Hepatocyte (in vitro differentiated cells): ENCODE data around the gene CNFN. TPM values are rescaled to one million over a fixed set of nuclear protein-coding genes. Genes with fewer than 3 reads are reported as not detected.

Experiments
- DNase-seq: peaks from one replicate; pipeline ENCODE4 v3.0.0-alpha.2; 2016; ENCODE audit warnings: low spot score
- H2AFZ ChIP-seq: fragments of 200-600 bp; sonication (generic); 2 replicates; pipeline ENCODE4 v1.6.0; 2016; ENCODE audit warnings: antibody characterized with exemption, mild to moderate bottlenecking
- H3K27ac ChIP-seq: fragments of 200-600 bp; sonication (generic); 2 replicates; pipeline ENCODE4 v1.5.1; 2016; ENCODE audit warnings: mild to moderate bottlenecking
- H3K27me3 ChIP-seq: fragments of 200-600 bp; sonication (generic); 2 replicates; pipeline ENCODE4 v1.6.1; 2016
- H3K36me3 ChIP-seq: fragments of 200-600 bp; sonication (generic); replicated peaks from 2 replicates; pipeline ENCODE4 v1.5.1; 2016; ENCODE audit warnings: low read depth; ENCODE audit not compliant: insufficient read depth
- H3K4me1 ChIP-seq: fragments of 200-600 bp; sonication (generic); 2 replicates; pipeline ENCODE4 v1.5.1; 2016; ENCODE audit warnings: mild to moderate bottlenecking, moderate library complexity; ENCODE audit not compliant: insufficient read depth
- H3K4me2 ChIP-seq: fragments of 200-600 bp; sonication (generic); 2 replicates; pipeline ENCODE4 v1.6.0; 2016
- H3K4me3 ChIP-seq: fragments of 200-600 bp; sonication (generic); 2 replicates; pipeline ENCODE4 v1.5.1; 2016; ENCODE audit warnings: mild to moderate bottlenecking
- H3K79me2 ChIP-seq: fragments of 200-600 bp; sonication (generic); 2 replicates; pipeline ENCODE4 v1.6.0; 2017; ENCODE audit warnings: mild to moderate bottlenecking
- H3K9me2 ChIP-seq: fragments of 200-600 bp; sonication (generic); replicated peaks from 2 replicates; pipeline ENCODE4 v1.6.0; 2017; ENCODE audit warnings: mild to moderate bottlenecking; ENCODE audit not compliant: insufficient read depth
- H3K9me3 ChIP-seq: fragments of 200-600 bp; sonication (generic); 2 replicates; pipeline ENCODE4 v1.5.1; 2016; ENCODE audit warnings: low read depth, mild to moderate bottlenecking
- H4K20me1 ChIP-seq: fragments of 200-600 bp; sonication (generic); 2 replicates; pipeline ENCODE4 v1.6.0; 2016; ENCODE audit warnings: mild to moderate bottlenecking; ENCODE audit not compliant: insufficient read depth, poor library complexity, severe bottlenecking
- EZH2 ChIP-seq: fragments of 200-600 bp; sonication (generic); IDR thresholded peaks from 2 replicates; pipeline ENCODE4 v1.6.1; 2016; ENCODE audit warnings: antibody characterized with exemption, mild to moderate bottlenecking, borderline replicate concordance
- EZH2phosphoT487 ChIP-seq: fragments of 200-600 bp; sonication (generic); IDR thresholded peaks from one replicate; pipeline ENCODE4 v1.6.1; 2018; ENCODE audit warnings: antibody characterized with exemption, mild to moderate bottlenecking, low read depth, moderate library complexity; ENCODE audit not compliant: unreplicated experiment, severe bottlenecking
- WGBS: methylation state at CpG from one replicate; pipeline ENCODE4 v1.1.6; 2016; ENCODE audit warnings: low lambda C conversion rate; ENCODE audit errors: missing lambda C conversion rate; 5-methylcytosine and 5-hydroxymethylcytosine counted together
- polyA plus RNA-seq: library from polyadenylated mRNA; unstranded; fragments of >200 nt; fragmentation: Nextera tagmentation; extraction: Ambion mirVana; gene quantifications from 2 replicates; pipeline ENCODE4 v1.2.1, GENCODE V29; 2016
- total RNA-seq: library from RNA; depleted of rRNA; stranded (reverse); fragments of >200 nt; gene quantifications from 2 replicates; pipeline ENCODE4 v1.2.3, GENCODE V29; 2014
- TF ChIP-seq, protein P1 (sequence below): fragments of 200-600 bp; sonication (generic); IDR thresholded peaks from 2 replicates; pipeline ENCODE4 v1.5.1; 2016; ENCODE audit warnings: antibody characterized with exemption, mild to moderate bottlenecking; ENCODE audit not compliant: poor library complexity

CNFN gene
- total and polyA plus RNA-seq, 2 experiments from 2014 or later = 0.93 to 8.3 TPM

DNA sequence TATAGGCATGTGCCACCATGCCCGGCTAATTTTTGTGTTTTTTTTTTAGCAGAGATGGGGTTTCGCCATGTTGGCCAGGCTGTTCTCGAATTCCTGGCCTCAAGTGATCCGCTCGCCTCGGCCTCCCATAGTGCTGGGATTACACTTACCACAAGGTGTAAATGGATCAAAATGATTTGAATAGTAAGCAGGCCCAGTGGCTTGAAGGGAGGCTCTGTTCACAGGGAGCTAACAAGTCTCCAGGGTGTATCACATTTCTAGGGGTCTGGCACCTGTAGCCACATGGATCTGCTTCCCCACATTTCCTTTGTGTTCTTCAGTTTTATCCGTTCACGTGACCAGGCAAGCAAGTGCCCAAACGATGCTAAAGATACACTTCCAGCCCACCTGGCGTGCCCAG lies 13.5 kb upstream of the CNFN start:
- H3K4me2 ChIP-seq = no peak overlapping the region
- no peaks in the 10 kb centered on the region for H4K20me1 ChIP-seq
- H3K9me2 ChIP-seq = no peaks in the 10 kb centered on the region
- WGBS = 93% methylated on average over 10 of the region's 10 CpGs
- H3K9me3 ChIP-seq = no peaks in the 10 kb centered on the region
- no peaks in the 10 kb centered on the region for H3K27me3 ChIP-seq
- TF ChIP-seq, protein P1, sequence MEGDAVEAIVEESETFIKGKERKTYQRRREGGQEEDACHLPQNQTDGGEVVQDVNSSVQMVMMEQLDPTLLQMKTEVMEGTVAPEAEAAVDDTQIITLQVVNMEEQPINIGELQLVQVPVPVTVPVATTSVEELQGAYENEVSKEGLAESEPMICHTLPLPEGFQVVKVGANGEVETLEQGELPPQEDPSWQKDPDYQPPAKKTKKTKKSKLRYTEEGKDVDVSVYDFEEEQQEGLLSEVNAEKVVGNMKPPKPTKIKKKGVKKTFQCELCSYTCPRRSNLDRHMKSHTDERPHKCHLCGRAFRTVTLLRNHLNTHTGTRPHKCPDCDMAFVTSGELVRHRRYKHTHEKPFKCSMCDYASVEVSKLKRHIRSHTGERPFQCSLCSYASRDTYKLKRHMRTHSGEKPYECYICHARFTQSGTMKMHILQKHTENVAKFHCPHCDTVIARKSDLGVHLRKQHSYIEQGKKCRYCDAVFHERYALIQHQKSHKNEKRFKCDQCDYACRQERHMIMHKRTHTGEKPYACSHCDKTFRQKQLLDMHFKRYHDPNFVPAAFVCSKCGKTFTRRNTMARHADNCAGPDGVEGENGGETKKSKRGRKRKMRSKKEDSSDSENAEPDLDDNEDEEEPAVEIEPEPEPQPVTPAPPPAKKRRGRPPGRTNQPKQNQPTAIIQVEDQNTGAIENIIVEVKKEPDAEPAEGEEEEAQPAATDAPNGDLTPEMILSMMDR = no peak
- no peak for TF ChIP-seq EZH2
- no peak for TF ChIP-seq EZH2phosphoT487
- no peaks in the 10 kb centered on the region for H3K79me2 ChIP-seq
- H3K27ac ChIP-seq = no peak overlapping the region
- H3K4me3 ChIP-seq = no peak overlapping the region
- H3K4me1 ChIP-seq = no peaks in the 10 kb centered on the region
- DNase-seq = no peak
- no peaks in the 10 kb centered on the region for H3K36me3 ChIP-seq
- H2AFZ ChIP-seq = no peak overlapping the region

DNA sequence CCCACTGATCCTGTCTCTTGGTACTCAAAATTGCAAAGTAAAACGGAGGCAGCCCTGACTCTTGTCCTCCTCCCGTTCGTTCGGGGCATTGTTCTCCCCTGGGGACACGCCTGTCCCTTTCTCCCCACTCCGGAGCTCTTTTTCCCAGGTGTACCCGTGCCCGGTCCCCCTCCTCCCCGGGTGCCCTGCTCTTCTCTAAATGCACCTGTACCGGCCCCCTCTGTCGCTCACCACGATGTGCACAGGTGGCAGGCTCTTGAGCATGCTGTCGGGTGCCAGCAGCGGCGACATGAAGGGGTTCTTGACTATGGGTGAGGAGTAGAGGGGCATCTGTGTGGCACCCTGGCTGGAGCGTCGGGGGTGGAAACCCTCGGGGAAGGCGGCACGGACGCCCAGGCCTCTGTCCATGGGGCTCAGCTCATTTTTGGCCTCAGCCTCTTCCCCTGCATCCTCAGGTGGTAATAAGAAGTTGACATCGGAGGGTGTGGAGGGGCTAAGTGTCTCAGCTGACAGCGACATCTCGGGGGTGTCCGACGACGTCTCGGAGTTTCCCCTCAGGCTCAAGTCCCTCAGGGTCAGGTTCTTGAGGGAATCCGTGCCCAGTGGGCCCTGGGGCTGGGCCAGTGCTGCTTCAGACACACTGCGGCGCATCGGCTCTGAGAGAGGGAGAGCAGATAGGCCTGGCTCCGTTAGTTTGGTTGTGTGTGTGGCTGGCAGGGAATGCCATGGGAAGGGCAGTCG lies 12.4 kb upstream of the CNFN start:
- no peak overlapping the region for H3K27ac ChIP-seq
- H3K4me3 ChIP-seq = peak overlapping the region; percentile 82
- peak overlapping the region; percentile 100 for H3K4me2 ChIP-seq
- no peaks in the 10 kb centered on the region for H3K9me3 ChIP-seq
- 42% methylated on average over 30 of the region's 34 CpGs for WGBS
- H3K36me3 ChIP-seq = no peaks in the 10 kb centered on the region
- H3K79me2 ChIP-seq = peaks cover 4% of the 10 kb centered on the region
- no peak for TF ChIP-seq EZH2
- no peak for TF ChIP-seq EZH2phosphoT487
- TF ChIP-seq, protein P1 = no peak
- H3K27me3 ChIP-seq = no peaks in the 10 kb centered on the region
- peak overlapping the region; percentile 94 for H2AFZ ChIP-seq
- no peaks in the 10 kb centered on the region for H4K20me1 ChIP-seq
- peaks cover 4% of the 10 kb centered on the region for H3K4me1 ChIP-seq
- DNase-seq = no peak
- H3K9me2 ChIP-seq = no peaks in the 10 kb centered on the region

DNA sequence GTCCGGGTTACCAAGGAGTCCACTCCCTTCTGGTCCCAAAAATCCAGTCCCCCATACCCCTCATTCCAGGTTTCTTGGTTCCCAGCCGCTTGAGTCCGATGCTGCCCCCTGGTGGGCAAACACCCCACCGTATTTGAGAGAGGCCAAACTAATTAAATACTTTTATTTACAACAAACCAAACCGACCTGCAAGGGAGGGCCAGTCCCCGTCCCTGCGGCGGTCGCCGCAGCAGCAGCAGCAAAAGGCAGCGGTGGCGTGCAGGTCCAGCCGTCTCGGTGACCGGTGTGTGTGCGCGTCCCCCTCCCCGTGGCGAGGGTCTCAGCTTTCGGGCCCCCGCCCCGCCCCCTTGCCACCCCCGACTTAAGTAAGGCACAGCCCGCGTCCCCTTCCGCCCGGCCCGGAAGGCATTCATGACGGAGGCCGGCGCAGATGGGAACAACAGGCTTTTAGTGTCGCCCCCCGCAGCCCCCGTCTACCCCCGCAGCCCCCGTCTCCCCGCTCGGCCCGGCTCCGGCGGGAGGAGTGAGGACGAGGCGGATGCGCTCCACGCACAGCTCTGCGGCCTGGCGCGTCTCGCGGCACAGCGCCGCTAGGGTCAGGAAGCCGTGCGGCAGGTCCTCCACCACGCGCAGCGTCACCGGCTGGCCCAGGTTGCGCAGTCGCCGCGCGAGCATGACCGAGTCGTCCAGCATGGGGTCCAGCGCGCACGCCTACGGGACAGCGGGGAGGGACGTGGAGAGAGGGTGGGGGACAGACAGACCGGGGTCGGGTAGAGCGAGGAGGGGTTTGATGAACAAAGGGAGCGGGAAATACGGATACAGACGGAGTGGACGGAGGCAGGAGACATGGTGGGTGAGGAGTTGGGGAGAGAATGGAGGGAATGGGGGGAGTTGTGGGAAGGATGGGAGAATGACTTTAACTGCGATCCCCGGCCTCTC lies 11.5 kb upstream of the CNFN start:
- peak overlapping the region; percentile 52 for H3K27ac ChIP-seq
- H3K36me3 ChIP-seq = no peaks in the 10 kb centered on the region
- DNase-seq = peak; percentile 87
- H3K9me2 ChIP-seq = no peaks in the 10 kb centered on the region
- peak overlapping the region; percentile 100 for H3K4me2 ChIP-seq
- H3K4me1 ChIP-seq = peaks cover 7% of the 10 kb centered on the region
- peak overlapping the region; percentile 94 for H2AFZ ChIP-seq
- 1% methylated on average over 58 of the region's 80 CpGs for WGBS
- H3K4me3 ChIP-seq = peak overlapping the region; percentile 82
- peaks cover 7% of the 10 kb centered on the region for H3K79me2 ChIP-seq
- H4K20me1 ChIP-seq = no peaks in the 10 kb centered on the region
- no peaks in the 10 kb centered on the region for H3K27me3 ChIP-seq
- H3K9me3 ChIP-seq = no peaks in the 10 kb centered on the region
- TF ChIP-seq, protein P1 = peak; percentile 91
- no peak for TF ChIP-seq EZH2phosphoT487
- no peak for TF ChIP-seq EZH2
